ES-I3 (cell line): ENCODE results near the gene ELN.

Experiments
- H3K36me3 ChIP-seq: 2 replicates; pipeline ENCODE4 v1.6.1; 2013; ENCODE audit warnings: mild to moderate bottlenecking, low read length, control low read depth, moderate library complexity; ENCODE audit not compliant: insufficient read depth
- H3K4me1 ChIP-seq: 2 replicates; pipeline ENCODE4 v1.6.1; 2013; ENCODE audit warnings: mild to moderate bottlenecking, control low read depth, low read length; ENCODE audit not compliant: insufficient read depth
- H3K9ac ChIP-seq: 2 replicates; pipeline ENCODE4 v1.6.1; 2013; ENCODE audit warnings: low read depth, mild to moderate bottlenecking, low read length, moderate library complexity
- H3K9me3 ChIP-seq: 2 replicates; pipeline ENCODE4 v1.6.1; 2013; ENCODE audit warnings: mild to moderate bottlenecking, low read length, moderate library complexity; ENCODE audit not compliant: control insufficient read depth, insufficient read depth

The ELN gene

GRCh38 chr7:74025146-74025545 is 2.8 kb upstream of the ELN start:
- peaks cover 15% of the 10 kb centered on the region for H3K4me1 ChIP-seq
- H3K9ac ChIP-seq: no peak overlapping the region

GRCh38 chr7:74025730-74026129 is 2.2 kb upstream of the ELN start:
- no peak overlapping the region for H3K9ac ChIP-seq
- H3K36me3 ChIP-seq: no peaks in the 10 kb centered on the region
- H3K9me3 ChIP-seq: no peaks in the 10 kb centered on the region
- peaks cover 15% of the 10 kb centered on the region for H3K4me1 ChIP-seq

More at GRCh38 chr7:74025146-74025545, 2.8 kb upstream of the ELN start:
- Histone ChIP-seq H3K9me3 (no peaks in the 10 kb centered on the region), H3K36me3 (no peaks in the 10 kb centered on the region)

DNA sequence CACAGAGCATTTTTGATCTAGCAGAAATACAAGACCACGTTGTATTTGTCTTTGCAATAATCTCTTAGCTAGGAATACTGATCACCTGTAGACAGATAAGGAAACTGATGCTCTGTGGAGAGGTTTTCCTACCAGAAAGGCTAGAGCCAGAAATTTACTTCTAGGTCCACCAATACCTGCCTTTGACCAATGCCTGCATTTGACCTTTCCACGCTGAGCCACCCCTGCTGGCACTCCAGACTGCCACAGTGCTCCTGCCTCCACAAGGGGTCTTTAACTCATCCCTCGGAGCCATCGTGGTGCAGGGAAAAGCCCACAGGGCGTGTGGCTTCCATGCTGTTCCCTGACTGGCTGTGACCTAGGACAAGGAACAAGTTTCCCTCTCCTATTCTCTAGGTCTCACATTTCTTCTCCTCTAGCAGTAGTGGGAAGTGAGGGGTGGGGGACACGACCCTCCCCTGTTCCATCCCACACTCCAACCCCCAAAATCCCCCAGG is 1.5 kb upstream of the ELN start:
- Histone ChIP-seq H3K9ac (no peak overlapping the region), H3K9me3 (no peaks in the 10 kb centered on the region), H3K4me1 (peaks cover 15% of the 10 kb centered on the region), H3K36me3 (no peaks in the 10 kb centered on the region)

- no peak overlapping the region for H3K9ac ChIP-seq
- H3K36me3 ChIP-seq: no peaks in the 10 kb centered on the region
- H3K9me3 ChIP-seq: no peaks in the 10 kb centered on the region
- H3K4me1 ChIP-seq: peaks cover 15% of the 10 kb centered on the region
Measured at GRCh38 chr7:74026903-74027682, 880 bp upstream of the ELN start.

GRCh38 chr7:74028321-74028838 is 407 bp downstream of the ELN start:
- no peaks in the 10 kb centered on the region for H3K36me3 ChIP-seq
- H3K4me1 ChIP-seq: peaks cover 8% of the 10 kb centered on the region
- H3K9me3 ChIP-seq: no peaks in the 10 kb centered on the region
- H3K9ac ChIP-seq: no peak overlapping the region

- H3K36me3 ChIP-seq: no peaks in the 10 kb centered on the region
Measured at GRCh38 chr7:74029089-74029785, 1.3 kb downstream of the ELN start.

DNA sequence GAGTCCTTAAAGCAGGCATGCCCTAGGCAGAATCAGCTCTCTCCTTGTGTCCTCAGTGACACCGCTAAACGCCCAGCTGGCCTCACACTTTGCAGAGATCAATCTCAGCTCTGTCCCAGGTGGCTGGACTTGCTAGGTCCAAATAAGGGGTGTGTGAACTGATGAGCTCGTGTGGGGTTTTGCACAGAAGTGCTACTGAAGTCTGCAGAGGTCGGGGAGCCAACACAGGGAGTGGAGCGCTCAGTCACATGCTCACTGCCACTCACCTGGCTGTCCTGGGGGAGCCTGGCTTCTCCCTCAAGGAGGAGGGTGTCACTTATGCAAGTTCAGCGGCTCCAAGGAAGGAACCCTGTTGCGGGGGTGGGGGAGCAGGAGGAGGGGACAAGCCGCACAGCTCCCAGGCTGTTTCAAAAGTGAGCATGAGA is 2.0 kb downstream of the ELN start:
- H3K9me3 ChIP-seq: no peaks in the 10 kb centered on the region
- H3K9ac ChIP-seq: no peak overlapping the region
- no peaks in the 10 kb centered on the region for H3K36me3 ChIP-seq
- peaks cover 6% of the 10 kb centered on the region for H3K4me1 ChIP-seq

More at GRCh38 chr7:74029089-74029785, 1.3 kb downstream of the ELN start:
- no peak overlapping the region for H3K9ac ChIP-seq
- no peaks in the 10 kb centered on the region for H3K9me3 ChIP-seq
- peaks cover 6% of the 10 kb centered on the region for H3K4me1 ChIP-seq

GRCh38 chr7:74030861-74031260 is 2.9 kb downstream of the ELN start:
- Histone ChIP-seq H3K9ac (no peak overlapping the region), H3K36me3 (no peaks in the 10 kb centered on the region), H3K9me3 (no peaks in the 10 kb centered on the region), H3K4me1 (peaks cover 6% of the 10 kb centered on the region)

DNA sequence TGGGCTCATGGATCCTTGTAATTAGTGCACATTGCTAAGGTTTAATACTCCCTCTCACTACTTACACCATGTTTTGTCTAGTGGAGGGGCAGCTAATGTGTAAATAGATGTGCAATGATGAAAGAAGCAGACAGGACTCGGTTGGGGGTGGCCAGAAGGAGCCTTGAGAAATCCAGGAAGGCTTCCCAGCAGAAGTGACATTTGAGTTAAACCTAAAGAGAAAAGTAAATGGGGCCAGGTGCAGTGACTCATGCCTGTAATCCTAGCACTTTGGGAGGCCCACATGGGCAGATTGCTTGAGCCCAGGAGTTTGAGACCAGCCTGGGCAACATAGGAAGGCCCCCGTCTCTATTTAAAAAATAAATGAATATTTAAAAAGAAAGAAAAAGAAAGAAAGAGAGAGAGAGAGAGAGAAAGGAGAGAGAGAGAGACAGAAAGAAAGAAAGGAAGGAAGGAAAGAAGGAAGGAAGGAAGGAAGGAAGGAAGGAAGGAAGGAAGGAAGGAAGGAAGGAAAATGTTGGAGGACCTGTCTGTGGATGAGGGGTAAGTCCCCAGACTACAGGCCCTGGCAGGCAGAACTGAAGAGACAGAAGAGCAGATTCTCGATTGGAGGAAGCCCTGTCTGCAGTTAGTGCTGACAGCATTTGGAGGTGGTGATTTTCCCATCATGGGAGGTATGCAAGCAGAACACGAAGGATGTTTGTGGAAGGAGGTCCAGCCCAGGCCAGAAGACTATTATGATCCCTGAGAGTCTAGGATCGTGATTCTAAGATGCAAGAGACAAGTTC is 3.6 kb downstream of the ELN start:
- no peaks in the 10 kb centered on the region for H3K36me3 ChIP-seq
- H3K9ac ChIP-seq: no peak overlapping the region
- H3K9me3 ChIP-seq: no peaks in the 10 kb centered on the region
- H3K4me1 ChIP-seq: peaks cover 6% of the 10 kb centered on the region

DNA sequence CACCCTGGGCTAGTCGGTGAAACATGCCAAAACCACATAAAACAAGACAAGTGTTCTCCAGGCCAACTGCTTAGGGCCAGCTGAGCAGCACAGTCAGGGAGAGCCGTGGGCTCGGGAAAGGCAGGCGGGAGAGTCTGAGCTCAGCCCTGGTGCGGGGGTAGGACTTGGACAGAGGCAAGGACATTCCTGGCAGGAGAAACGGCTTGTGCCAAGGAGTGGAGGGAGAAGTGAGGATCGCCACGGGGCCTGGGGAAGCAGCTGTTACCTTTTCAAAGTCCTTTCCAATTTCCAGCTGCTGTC is 4.2 kb downstream of the ELN start:
- H3K4me1 ChIP-seq: peaks cover 6% of the 10 kb centered on the region
- no peak overlapping the region for H3K9ac ChIP-seq
- H3K9me3 ChIP-seq: no peaks in the 10 kb centered on the region
- no peaks in the 10 kb centered on the region for H3K36me3 ChIP-seq

GRCh38 chr7:74032624-74033371 is 4.8 kb downstream of the ELN start:
- H3K36me3 ChIP-seq: no peaks in the 10 kb centered on the region
- H3K9ac ChIP-seq: no peak overlapping the region
- H3K4me1 ChIP-seq: peaks cover 6% of the 10 kb centered on the region

DNA sequence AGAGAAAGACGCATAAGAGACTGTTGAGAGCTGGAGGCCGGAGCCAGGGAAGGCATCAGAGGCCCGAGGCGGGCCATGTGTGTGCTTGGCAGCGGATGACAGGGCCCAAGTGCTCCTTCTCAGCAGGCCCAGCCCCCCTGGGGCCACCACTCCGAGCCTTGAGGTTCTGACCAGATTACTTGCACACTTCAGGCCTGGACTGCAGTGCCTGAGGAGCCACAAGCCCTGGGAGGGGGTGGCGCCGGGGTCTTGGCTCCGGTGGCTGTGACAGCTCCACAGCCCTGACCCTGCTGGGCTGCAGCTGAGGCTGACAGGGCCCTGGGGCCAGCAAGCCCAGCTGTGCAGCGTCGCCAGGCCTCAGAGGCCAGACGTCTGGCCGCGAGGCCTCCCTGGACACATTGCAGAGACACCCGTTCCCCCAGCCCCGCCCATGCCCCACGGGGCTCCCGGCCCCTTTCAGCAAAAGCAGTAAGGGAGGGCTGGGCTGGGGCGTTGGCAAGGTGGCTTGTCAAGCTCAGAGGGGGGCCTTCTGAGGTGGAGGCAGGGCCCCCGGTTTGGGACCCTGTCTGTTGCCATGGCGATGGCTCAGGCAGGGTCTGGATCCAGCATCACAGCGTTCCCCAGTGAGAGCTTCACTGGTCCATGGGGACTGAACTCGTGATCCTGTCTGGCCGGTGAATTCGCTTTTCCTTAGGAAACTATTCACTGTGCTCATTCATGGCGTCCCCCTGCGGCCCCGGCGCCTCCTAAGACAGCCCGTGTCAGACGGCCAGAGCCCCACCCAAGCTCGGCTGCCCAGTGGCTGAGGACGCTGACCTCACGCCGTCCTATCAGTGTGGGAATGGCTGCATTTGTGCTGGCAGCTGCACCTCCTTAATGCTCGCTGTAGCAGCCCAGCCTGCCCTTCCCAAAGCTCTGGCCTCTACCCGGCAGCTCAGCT is 5.7 kb downstream of the ELN start:
- H3K9ac ChIP-seq: no peak overlapping the region
- H3K36me3 ChIP-seq: no peaks in the 10 kb centered on the region
- H3K4me1 ChIP-seq: peaks cover 3% of the 10 kb centered on the region
- H3K9me3 ChIP-seq: no peaks in the 10 kb centered on the region

More at GRCh38 chr7:74032624-74033371, 4.8 kb downstream of the ELN start:
- H3K9me3 ChIP-seq: no peaks in the 10 kb centered on the region

- H3K36me3 ChIP-seq: no peaks in the 10 kb centered on the region
- H3K9ac ChIP-seq: no peak overlapping the region
- peaks cover 3% of the 10 kb centered on the region; the same call in 1 of the 2 replicates for H3K4me1 ChIP-seq
- no peaks in the 10 kb centered on the region for H3K9me3 ChIP-seq
Measured at GRCh38 chr7:74037609-74038008, 9.6 kb downstream of the ELN start.
